ENCODE data around the gene CHMP1B.

DNA sequence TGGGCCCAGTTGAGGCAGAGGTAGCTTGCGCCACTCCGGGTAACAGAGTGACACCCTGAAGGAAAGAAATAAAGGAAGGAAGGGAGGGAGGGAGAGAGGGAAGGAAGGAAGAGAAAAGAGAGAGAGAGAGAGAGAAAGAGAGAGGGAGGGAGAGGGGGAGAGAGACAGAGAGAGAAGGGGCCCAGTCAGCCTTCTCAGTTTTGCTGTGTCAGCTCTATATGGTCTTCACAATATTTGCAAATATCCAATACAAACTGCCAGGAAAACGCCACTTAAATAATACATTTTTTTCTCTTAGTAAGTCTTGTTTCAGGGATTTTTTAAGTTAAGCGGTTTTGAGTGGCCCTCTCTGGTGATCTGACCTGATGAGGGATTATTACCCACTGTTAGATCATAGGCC is 5.6 kb upstream of the CHMP1B start:
- TF ChIP-seq, protein P1, sequence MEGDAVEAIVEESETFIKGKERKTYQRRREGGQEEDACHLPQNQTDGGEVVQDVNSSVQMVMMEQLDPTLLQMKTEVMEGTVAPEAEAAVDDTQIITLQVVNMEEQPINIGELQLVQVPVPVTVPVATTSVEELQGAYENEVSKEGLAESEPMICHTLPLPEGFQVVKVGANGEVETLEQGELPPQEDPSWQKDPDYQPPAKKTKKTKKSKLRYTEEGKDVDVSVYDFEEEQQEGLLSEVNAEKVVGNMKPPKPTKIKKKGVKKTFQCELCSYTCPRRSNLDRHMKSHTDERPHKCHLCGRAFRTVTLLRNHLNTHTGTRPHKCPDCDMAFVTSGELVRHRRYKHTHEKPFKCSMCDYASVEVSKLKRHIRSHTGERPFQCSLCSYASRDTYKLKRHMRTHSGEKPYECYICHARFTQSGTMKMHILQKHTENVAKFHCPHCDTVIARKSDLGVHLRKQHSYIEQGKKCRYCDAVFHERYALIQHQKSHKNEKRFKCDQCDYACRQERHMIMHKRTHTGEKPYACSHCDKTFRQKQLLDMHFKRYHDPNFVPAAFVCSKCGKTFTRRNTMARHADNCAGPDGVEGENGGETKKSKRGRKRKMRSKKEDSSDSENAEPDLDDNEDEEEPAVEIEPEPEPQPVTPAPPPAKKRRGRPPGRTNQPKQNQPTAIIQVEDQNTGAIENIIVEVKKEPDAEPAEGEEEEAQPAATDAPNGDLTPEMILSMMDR (IDR thresholded peaks at IDR 0.05; ENCODE audit: low read length): no peak
- TF ChIP-seq EZH2 (optimal IDR thresholded peaks at IDR 0.05; ENCODE audit: low read depth, low read length) (no peak), EZH2phosphoT487 (IDR thresholded peaks at IDR 0.05; ENCODE audit: low read length) (no peak)

Measured in MM.1S (cell line).